ENCODE data around the gene INO80D.

INO80D gene

GRCh38 chr2:206063635-206064034, 22.3 kb downstream of the INO80D start:
- TF ChIP-seq, protein P1, sequence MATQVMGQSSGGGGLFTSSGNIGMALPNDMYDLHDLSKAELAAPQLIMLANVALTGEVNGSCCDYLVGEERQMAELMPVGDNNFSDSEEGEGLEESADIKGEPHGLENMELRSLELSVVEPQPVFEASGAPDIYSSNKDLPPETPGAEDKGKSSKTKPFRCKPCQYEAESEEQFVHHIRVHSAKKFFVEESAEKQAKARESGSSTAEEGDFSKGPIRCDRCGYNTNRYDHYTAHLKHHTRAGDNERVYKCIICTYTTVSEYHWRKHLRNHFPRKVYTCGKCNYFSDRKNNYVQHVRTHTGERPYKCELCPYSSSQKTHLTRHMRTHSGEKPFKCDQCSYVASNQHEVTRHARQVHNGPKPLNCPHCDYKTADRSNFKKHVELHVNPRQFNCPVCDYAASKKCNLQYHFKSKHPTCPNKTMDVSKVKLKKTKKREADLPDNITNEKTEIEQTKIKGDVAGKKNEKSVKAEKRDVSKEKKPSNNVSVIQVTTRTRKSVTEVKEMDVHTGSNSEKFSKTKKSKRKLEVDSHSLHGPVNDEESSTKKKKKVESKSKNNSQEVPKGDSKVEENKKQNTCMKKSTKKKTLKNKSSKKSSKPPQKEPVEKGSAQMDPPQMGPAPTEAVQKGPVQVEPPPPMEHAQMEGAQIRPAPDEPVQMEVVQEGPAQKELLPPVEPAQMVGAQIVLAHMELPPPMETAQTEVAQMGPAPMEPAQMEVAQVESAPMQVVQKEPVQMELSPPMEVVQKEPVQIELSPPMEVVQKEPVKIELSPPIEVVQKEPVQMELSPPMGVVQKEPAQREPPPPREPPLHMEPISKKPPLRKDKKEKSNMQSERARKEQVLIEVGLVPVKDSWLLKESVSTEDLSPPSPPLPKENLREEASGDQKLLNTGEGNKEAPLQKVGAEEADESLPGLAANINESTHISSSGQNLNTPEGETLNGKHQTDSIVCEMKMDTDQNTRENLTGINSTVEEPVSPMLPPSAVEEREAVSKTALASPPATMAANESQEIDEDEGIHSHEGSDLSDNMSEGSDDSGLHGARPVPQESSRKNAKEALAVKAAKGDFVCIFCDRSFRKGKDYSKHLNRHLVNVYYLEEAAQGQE (IDR thresholded peaks at IDR 0.05; ENCODE audit: insufficient replicate concordance, low read depth), result no peak
- TF ChIP-seq POLR2AphosphoS5 (IDR thresholded peaks at IDR 0.05; ENCODE audit: low read depth) (no peak), GABPA (IDR thresholded peaks at IDR 0.05; ENCODE audit: low read depth) (no peak), SPI1 (IDR thresholded peaks at IDR 0.05; ENCODE audit: borderline replicate concordance, low read depth) (no peak), CTCF (IDR thresholded peaks at IDR 0.05; ENCODE audit: insufficient read depth, low read length) (no peak)
- H3K4me3 ChIP-seq (replicated peaks; ENCODE audit: insufficient read depth, low read length), result no peak overlapping the region
- DNase-seq (ENCODE audit: low read depth in 1 of 2, low spot score in 1 of 2), result no peak
- no peaks in the 10 kb centered on the region for H3K27me3 ChIP-seq (ENCODE audit: insufficient read depth, poor library complexity, severe bottlenecking)
- 0 out of 2 replicates have a peak overlapping the region, but pooled peaks have one; percentile 21 for H3K27ac ChIP-seq (replicated peaks)

GRCh38 chr2:206062724-206063123, 23.2 kb downstream of the INO80D start:
- no peak overlapping the region for H3K4me3 ChIP-seq (replicated peaks; ENCODE audit: insufficient read depth, low read length)
- no peaks in the 10 kb centered on the region for H3K27me3 ChIP-seq (ENCODE audit: insufficient read depth, poor library complexity, severe bottlenecking)
- no peak overlapping the region for H3K27ac ChIP-seq (replicated peaks)
- no peak for DNase-seq (ENCODE audit: low read depth in 1 of 2, low spot score in 1 of 2)
- TF ChIP-seq SPI1 (IDR thresholded peaks at IDR 0.05; ENCODE audit: borderline replicate concordance, low read depth), result no peak

DNA sequence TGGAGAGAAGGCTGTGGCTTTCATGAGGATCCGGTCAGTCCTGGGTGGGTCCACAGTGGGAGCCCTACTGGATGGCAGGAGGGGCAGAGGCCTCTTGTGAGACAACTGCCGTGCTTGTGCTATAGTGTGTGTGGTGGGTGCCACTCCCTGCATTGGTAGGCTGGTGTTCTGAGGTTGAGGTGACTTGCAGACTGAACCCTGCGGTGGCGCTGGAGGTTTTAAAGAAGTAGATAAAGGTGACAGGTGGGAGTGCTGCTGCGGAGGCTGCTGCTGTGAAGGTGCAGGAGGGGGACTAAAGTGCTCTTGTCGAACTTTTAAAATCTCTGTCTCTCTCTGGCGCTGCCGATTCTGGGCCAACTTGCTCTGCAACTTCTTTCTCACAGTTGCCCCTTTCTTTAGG, 29.7 kb downstream of the INO80D start:
- no peak overlapping the region for H3K4me3 ChIP-seq (replicated peaks; ENCODE audit: insufficient read depth, low read length)
- no peak overlapping the region for H3K27ac ChIP-seq (replicated peaks)
- H3K27me3 ChIP-seq (ENCODE audit: insufficient read depth, poor library complexity, severe bottlenecking), result no peaks in the 10 kb centered on the region
- no peak for TF ChIP-seq CTCF (IDR thresholded peaks at IDR 0.05; ENCODE audit: insufficient read depth, low read length)
- TF ChIP-seq POLR2AphosphoS5 (IDR thresholded peaks at IDR 0.05; ENCODE audit: low read depth), result no peak
- no peak for TF ChIP-seq SPI1 (IDR thresholded peaks at IDR 0.05; ENCODE audit: borderline replicate concordance, low read depth)
- TF ChIP-seq, protein P1 (IDR thresholded peaks at IDR 0.05; ENCODE audit: insufficient replicate concordance, low read depth), result no peak
- TF ChIP-seq GABPA (IDR thresholded peaks at IDR 0.05; ENCODE audit: low read depth), result no peak
- DNase-seq (ENCODE audit: low read depth in 1 of 2, low spot score in 1 of 2), result no peak

- no peak for DNase-seq (ENCODE audit: low read depth in 1 of 2, low spot score in 1 of 2)
- no peak overlapping the region for H3K4me3 ChIP-seq (replicated peaks; ENCODE audit: insufficient read depth, low read length)
- H3K27me3 ChIP-seq (ENCODE audit: insufficient read depth, poor library complexity, severe bottlenecking), result no peaks in the 10 kb centered on the region
- no peak for TF ChIP-seq GABPA (IDR thresholded peaks at IDR 0.05; ENCODE audit: low read depth)
- no peak for TF ChIP-seq SPI1 (IDR thresholded peaks at IDR 0.05; ENCODE audit: borderline replicate concordance, low read depth)
- no peak for TF ChIP-seq CTCF (IDR thresholded peaks at IDR 0.05; ENCODE audit: insufficient read depth, low read length)
- no peak for TF ChIP-seq POLR2AphosphoS5 (IDR thresholded peaks at IDR 0.05; ENCODE audit: low read depth)
- TF ChIP-seq, protein P1 (IDR thresholded peaks at IDR 0.05; ENCODE audit: insufficient replicate concordance, low read depth), result no peak
- H3K27ac ChIP-seq (replicated peaks), result no peak overlapping the region
These were observed 31.0 kb downstream of the INO80D start for GRCh38 chr2:206054952-206055351.
